T1000 (cell line): ENCODE results near the gene PSG3.
"Not testable (repeated sequence)": the region's sequence is repeated elsewhere in the genome, so short reads cannot be mapped to it uniquely, and the experiment has no call there.

ENCODE experiments used
- DNase-seq: peaks from one replicate; lab custom pipeline; 2025; ENCODE audit warnings: mixed read lengths; lab: John Stamatoyannopoulos, UW

PSG3 gene

GRCh38 chr19:42740381-42740780, at the start of gene PSG3:
PSG3 (minus strand) TSS chr19:42740481; CDS start chr19:42740384, 97 bp downstream.
- not testable (repeated sequence) for DNase-seq

DNA sequence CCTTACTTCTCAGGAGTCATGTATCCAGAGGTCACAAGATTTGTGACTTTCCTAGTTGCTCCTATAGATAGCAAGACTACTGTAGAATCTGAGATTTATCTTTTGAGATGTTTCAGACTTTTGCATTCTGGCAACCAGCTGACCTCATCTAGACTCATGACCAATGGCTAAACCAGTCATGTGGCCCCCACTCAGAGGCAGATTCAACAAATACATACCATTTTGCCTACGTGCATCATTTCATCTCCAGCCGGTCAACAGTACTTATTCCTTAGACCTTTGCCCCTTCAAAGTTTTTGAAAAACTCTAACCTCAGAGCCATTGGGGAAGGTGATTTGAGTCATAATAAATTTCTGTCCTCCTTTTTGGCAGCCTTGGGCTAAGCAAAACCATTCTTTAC, 48.5 kb upstream of the PSG3 start:
- not testable (repeated sequence) for DNase-seq

- DNase-seq: not testable (repeated sequence)
Measured at GRCh38 chr19:42787766-42788165, 47.5 kb upstream of the PSG3 start.

DNA sequence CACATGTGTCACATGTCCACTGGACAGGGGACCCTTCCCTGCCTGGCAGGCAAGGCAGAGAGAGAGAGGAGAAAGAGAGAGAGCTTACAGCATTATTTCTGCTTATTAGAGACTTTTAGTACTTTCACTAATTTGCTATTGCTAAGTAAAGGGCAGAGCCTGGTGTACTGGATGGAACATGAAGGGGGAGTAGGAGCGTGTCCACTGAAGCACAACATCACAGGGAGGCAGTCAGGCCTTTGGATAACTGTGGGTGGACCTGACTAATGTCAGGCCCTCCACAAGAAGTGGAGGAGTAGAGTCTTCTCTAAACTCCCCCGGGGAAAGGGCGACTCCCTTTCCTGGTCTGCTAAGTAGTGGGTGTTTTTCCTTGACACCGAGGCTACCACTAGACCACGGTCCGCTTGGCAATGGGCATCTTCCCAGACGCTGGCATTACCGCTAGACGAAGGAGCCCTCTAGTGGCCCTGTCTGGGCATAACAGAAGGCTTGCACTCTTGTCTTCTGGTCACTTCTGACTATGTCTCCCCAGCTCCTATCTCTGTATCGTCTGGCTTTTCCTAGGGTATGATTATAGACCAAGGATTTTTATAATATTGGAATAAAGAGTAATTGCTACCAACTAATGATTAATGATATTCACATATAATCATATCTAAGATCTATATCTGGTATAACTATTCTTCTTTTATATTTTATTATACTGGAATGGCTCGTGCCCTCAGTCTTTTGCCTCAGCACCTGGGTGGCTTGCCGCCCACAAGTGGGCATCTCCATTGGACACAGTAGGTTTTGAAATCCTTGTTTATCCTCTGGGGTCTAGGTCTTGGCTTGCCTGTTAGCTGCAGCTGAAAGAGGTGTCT, 36.7 kb upstream of the PSG3 start:
- peak; percentile 49 for DNase-seq

GRCh38 chr19:42774510-42775158, 34.4 kb upstream of the PSG3 start:
- DNase-seq: not testable (repeated sequence)

DNA sequence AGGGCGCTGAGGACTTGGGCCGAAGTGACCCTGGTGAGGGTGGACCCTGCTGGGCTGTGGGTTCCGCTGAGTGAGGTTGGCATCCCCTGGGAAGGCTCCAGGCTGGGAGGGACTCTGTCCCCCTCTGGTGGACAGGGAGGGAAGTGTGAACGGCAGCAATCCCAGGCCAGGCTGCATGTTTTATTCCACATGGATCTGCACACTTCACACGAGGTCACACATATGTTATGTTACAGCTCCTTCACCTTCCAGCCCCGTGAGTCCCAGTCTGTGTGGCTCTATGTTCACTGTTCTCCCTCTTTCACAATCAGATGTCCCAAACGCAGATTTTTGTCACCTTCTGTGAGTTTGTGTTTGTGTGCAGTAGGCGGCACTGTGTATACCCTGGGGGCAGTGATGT, 27.0 kb upstream of the PSG3 start:
- DNase-seq: not testable (repeated sequence)

- DNase-seq: not testable (repeated sequence)
Measured at GRCh38 chr19:42766871-42767270, 26.6 kb upstream of the PSG3 start.

- no peak for DNase-seq
Measured at GRCh38 chr19:42764836-42765235, 24.6 kb upstream of the PSG3 start.

GRCh38 chr19:42762789-42763188, 22.5 kb upstream of the PSG3 start:
- no peak for DNase-seq

DNA sequence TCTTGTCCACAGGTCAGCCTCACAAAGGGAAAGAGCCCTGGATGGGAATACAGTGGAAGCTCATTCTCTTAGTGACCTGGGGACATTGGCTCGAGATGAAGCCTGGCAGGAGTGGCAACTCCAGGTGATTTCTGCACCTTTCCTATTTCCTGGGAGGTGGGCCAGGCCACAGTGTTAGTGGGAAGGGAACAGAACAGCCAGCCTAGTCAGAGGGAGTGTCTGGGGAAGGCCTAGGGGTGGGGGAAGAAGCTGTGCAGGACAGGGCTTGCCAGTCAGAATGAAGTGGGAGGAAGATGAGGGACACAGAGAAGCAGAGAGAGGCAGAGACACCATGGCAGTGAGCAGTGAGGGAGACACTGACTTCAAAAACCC, 21.6 kb upstream of the PSG3 start:
- DNase-seq: not testable (repeated sequence)

GRCh38 chr19:42760954-42761923, 21.0 kb upstream of the PSG3 start:
- DNase-seq: peak; percentile 61

DNA sequence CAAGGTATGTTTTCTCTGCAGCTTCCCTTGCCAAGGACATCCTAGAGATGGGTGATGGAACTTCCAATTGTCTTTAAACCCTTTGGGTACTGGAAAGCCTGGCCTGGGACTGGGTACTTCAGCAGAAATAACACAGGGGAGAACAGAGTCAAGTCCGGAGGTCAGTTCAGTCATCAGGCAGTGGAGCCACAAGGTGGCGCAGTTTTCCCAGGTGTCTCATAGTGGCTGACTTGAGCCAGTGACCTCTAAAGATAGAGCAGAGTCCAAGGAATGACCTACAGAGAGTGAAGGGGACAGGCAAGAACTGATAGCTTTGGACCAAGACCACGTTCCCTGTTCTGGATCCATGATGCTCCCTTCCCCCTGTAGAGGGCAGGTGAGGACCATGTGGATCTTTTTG, 18.4 kb upstream of the PSG3 start:
- DNase-seq: not testable (repeated sequence)

- DNase-seq: not testable (repeated sequence)
Measured at GRCh38 chr19:42752246-42752645, 12.0 kb upstream of the PSG3 start.

DNA sequence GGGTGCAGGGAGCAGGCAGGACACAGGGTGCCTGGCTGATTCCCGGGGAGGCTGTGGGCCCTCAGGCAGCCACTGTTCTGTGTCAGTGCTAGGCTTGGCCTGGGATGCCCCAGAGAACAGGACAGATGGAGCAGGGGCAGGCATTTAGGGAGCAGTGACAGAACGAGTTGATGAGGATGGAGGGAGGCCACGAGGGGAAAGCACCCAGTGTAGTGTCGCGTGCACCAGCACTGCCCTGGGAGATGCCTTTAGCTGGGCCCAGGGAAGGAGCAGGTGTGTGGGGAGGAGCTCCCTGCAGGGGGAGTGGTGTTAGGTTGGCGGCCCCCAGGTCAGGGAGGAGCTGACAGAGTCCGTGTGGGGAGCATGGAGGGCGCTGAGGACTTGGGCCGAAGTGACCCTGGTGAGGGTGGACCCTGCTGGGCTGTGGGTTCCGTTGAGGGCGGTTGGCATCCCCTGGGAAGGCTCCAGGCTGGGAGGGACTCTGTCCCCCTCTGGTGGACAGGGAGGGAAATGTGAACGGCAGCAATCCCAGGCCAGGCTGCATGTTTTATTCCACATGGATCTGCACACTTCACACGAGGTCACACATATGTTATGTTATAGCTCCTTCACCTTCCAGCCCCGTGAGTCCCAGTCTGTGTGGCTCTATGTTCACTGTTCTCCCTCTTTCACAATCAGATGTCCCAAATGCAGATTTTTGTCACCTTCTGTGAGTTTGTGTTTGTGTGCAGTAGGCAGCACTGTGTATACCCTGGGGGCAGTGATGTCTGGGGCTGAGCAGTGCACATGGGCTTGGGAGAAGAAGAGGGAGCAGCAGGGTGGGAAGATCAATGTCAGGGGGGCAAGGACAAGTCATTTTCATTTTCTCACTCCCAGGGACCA, 1.7 kb upstream of the PSG3 start:
- DNase-seq: not testable (repeated sequence)

- not testable (repeated sequence) for DNase-seq
Measured at GRCh38 chr19:42737581-42738011, 2.7 kb downstream of the PSG3 start.

- DNase-seq: not testable (repeated sequence)
Measured at GRCh38 chr19:42728341-42728740, 11.9 kb downstream of the PSG3 start.

DNA sequence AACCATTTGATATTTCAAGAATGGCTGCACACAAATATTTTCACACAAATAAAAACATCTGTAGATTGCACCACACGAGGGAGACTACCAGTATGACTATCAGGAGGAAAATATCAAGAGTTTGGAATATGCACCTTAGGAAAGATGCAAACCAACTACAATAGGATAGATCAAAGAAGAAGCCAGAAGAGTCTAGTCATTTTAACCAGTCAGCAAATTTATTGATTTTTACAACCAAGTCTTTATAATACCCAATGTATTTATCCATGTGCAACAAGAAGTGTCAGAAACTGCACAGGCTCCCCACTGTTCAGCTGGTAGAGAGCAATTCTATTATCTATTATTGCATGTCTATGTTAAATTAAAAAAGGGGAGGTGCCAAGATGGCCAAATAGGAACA, 26.3 kb downstream of the PSG3 start:
- DNase-seq: not testable (repeated sequence)

- DNase-seq: not testable (repeated sequence)
Measured at GRCh38 chr19:42712753-42713152, 27.5 kb downstream of the PSG3 start.

DNA sequence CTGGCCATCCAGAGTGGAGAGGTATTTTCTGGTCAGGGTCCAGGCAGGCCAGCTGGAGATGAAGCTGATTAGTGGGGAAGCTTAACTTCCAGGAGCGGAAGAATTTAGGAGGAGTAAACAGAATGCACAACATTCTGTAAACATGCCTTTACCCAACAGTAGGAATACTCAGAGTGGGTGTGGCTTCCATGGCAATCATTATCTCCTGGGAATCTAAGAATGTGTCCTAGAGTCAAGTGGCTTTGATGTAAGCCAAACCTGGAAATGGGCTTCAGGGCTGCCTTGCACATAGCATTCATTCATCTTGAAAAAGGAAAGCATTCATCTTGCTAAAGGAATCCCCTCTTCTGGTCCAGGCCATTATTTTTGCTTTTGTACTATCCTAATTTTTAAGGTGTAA, 29.3 kb downstream of the PSG3 start:
- DNase-seq: not testable (repeated sequence)

- DNase-seq: no peak
Measured at GRCh38 chr19:42697884-42698283, 42.4 kb downstream of the PSG3 start.
